Measurements from ENCODE around the gene PNPLA1.

GRCh38 chr6:36265744-36266143 is 4.1 kb upstream of the PNPLA1 start:
- TF ChIP-seq, protein P1, sequence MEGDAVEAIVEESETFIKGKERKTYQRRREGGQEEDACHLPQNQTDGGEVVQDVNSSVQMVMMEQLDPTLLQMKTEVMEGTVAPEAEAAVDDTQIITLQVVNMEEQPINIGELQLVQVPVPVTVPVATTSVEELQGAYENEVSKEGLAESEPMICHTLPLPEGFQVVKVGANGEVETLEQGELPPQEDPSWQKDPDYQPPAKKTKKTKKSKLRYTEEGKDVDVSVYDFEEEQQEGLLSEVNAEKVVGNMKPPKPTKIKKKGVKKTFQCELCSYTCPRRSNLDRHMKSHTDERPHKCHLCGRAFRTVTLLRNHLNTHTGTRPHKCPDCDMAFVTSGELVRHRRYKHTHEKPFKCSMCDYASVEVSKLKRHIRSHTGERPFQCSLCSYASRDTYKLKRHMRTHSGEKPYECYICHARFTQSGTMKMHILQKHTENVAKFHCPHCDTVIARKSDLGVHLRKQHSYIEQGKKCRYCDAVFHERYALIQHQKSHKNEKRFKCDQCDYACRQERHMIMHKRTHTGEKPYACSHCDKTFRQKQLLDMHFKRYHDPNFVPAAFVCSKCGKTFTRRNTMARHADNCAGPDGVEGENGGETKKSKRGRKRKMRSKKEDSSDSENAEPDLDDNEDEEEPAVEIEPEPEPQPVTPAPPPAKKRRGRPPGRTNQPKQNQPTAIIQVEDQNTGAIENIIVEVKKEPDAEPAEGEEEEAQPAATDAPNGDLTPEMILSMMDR (IDR thresholded peaks at IDR 0.05; ENCODE audit: low read length): no peak
- TF ChIP-seq EZH2 (IDR thresholded peaks at IDR 0.05; ENCODE audit: borderline replicate concordance, low read length): no peak

All from OCI-LY1 (cell line).